HG03342 (cell line): ENCODE data around the gene SLC12A3.
A peak's percentile ranks its signal among the peaks of the same experiment; 100 is the strongest.

ENCODE experiments used
- ATAC-seq: cut with Tn5 transposase; IDR thresholded peaks from one replicate; pipeline ENCODE4 v1.9.1; 2021; ENCODE audit warnings: mild to moderate bottlenecking, moderate library complexity; ENCODE audit not compliant: unreplicated experiment

Gene SLC12A3

DNA sequence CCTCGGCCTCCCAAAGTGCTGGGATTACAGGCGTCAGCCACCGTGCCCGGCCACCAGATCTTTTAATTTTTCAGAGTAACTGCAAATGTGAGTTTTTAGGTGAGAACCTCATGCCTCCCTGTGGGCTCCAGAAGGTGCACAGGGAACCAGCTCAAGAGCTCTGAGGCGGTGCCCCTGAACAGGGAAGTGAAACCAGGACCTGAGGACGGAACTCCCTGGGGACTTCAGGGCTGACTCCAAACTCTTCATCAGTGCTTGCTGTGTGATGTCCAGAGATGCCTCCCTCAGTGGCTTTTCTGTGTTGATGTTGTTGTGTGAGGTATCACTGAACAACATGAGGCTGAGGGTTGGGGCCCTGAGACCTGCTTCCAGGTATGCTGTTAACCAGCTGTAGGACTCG lies 23.8 kb downstream of the SLC12A3 start:
- ATAC-seq = no peak

GRCh38 chr16:56889206-56889605 lies 24.2 kb downstream of the SLC12A3 start:
- ATAC-seq = no peak

DNA sequence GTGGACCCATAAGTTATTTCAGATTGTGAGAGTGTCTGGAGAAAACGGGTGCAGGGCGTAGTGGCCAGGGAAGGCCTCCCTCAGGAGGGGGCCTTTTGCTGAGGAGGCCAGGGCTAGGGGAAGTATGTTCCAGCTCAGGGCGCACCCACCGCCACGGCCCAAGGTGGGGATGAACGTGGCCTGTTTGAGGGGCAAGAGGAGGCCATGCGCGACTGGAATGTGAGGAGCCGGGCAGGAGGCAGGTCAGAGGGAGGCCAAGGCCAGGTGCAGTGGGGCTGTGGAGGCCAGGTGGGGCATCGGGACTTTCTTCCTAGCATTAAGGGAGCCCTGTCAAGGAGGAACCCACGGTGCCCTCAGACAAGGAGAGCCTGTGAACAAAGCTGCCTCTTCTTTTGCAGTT lies 26.7 kb downstream of the SLC12A3 start:
- ATAC-seq = no peak

DNA sequence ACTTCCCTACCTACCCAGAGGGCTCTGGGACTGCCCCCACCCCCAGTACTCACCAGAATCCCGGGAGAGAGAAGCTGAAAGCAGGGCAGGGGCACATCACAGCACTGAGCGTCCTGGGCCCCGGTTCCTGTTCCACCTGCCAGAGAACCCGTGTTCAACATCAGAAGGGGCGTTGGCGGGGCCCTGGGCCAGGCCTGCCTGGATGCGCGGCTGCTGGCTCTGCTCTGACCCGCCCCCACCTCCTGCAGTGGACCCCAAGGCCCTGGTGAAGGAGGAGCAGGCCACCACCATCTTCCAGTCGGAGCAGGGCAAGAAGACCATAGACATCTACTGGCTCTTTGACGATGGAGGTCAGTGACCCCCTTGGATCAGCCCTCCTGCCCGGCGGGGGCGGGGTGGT lies 27.7 kb downstream of the SLC12A3 start:
- ATAC-seq = no peak

DNA sequence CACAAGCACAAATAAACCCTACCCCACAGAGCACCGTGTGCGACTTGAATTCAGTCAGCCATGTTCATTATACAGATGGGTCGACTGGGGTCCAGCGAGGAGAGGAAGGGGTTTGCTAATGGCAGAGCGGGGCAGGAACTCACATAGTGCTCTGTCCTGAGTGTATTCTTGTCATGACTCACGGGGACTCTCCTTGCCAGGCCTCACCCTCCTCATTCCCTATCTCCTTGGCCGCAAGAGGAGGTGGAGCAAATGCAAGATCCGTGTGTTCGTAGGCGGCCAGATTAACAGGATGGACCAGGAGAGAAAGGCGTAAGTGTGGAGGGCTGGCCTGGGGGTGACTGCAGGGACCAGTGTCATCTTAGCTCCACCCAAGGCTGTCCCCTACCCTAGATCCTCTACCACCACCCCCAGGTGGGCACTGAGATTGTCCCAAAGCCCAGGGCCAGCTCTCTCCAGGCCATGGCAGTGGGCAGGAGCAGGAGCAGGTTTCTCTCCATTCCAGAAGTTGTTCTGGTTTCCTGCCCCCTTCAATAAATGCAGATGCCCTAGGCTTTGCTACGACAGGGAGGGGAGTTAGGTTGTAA lies 29.4 kb downstream of the SLC12A3 start:
- ATAC-seq = no peak

- ATAC-seq = no peak
These were observed 30.8 kb downstream of the SLC12A3 start for GRCh38 chr16:56895813-56896212.

DNA sequence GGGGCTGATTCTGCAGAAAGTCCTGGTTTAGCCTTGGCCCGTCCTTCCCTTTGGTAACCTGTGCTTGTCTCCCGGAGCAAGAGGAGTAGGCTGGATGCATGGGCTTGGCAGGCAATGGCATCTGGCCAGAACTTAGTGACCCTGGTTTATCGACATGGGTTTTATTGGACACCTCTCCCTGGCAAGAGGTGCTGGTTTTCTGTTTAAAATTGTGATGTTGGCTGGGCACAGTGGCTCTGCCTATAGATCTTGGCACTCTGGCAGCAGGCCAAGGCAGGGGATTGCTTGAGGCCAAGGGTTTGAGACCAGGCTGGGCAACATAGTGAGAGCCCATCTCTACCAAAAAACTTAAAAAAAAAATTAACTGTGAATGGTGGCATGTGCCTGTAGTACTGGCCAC lies 31.2 kb downstream of the SLC12A3 start:
- no peak for ATAC-seq

DNA sequence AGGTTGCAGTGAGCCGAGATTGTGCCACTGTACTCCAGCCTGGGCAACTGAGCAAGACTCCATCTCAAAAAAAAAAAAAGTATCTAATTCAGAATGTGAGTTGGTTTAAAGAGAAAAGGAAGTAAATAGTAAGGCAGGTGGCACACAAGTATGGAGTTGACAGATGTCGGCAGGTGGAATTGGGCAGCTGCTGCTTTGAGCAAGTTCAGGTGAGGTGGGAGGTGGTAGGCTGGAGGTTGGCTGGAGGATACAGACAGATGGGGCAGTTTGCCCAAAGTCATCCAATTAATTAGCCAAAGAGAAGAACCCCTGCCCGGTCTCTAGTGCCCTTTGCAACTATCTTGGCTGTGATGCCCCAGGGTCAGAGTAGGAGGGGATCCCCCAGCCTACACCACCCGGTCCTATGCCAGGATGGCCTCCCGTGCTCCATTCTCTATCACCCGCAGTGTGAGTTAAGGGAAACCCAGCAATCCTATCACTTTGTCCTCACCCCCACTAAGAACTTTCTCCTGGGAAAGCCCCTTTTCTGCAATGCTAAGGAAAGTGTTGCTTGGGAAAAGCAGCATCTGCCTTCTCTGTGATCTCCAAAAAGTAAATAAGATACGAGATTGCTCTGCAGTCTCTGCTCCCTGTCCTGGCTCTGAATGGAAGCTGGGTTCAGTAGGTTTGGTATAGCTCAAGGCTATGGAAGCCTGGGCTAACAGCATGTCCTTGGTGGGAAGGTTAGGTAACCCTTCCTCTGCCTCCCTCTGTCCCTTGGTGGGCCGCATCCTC lies 32.2 kb downstream of the SLC12A3 start:
- no peak for ATAC-seq

DNA sequence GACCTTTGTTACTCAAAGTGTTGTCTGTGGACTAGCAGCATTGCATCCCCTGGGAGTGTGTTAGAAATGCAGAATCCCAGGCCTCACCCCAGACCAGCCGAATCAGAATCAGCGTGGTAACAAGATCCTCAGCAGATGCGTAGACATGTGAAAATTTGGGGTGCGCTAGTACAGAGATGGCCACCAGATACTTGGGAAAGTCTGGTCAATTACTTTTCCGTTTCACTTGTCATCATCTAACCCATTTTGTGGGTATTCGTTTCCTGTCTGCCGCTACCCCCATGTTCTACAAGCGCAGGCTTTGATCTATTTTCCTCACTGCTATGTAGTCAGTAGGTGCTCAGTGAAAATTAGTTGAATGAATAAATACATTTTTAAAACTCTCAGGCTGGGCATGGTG lies 33.8 kb downstream of the SLC12A3 start:
- peak; percentile 75 for ATAC-seq

- no peak for ATAC-seq
These were observed 38.9 kb downstream of the SLC12A3 start for GRCh38 chr16:56903866-56904265.

- ATAC-seq = no peak
These were observed 42.4 kb downstream of the SLC12A3 start for GRCh38 chr16:56907401-56907800.

DNA sequence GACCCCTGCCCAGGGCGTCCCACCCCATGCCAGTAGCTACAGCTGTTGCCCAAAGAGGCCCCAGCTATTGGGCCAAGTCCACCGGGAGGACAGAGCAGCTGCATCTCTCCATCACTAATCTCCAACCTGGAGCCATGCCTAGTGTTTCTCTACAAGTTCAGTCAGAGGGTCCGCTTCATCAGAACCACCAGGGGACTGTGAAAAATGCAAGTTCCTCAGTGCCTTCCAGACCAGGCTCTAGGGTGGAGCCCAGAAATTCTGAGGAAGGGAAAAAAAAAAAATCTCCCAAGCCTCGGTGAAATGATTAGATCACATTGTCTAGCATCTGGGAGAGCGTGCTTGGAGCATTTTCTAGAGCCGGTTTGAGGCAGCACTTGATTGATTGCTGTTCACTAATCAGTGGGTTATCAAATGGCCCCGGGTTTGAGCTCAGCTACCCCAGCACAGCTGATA lies 44.5 kb downstream of the SLC12A3 start:
- ATAC-seq = no peak

- ATAC-seq = no peak
These were observed 45.1 kb downstream of the SLC12A3 start for GRCh38 chr16:56910112-56910511.

DNA sequence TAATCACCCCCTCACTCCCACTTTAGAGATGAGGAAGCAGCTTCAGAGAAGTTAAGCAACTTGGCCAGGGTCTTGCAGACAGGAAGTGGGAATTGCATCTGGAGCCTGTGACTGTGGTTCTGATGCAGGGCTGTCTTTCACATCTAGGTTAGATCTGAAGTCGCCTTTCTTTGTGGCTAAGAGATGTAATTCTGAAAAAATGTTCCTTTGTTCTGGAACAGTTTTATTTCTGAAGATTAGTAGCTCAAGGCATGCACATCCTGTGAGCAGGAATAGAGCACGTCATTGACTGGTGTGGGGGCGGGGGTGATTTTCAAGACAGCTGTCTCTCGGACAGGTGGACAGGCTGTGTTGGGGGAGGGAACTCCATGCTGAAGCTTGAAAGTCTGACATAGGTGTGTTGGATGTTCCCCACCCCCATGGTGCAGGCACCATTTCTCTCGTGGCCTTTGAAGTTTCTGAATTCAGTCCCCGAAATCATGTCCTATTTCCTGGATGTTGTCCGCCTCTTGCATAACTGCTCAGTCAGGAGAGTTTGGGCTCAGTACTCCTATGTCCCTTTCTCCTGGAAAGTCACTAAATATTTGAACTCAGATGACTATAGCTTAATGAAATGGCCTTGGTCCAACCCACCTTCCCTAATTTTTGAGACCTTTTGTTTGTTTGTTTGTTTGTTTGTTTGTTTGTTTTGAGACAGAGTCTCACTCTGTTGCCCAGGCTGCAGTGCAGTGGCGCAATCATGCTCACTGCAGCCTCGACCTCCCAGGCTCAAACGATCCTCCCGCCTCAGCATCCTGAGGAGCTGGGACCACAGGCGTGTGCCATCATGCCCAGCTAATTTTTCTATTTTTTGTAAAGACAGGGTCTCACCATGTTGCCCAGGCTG lies 45.9 kb downstream of the SLC12A3 start:
- no peak for ATAC-seq

GRCh38 chr16:56911771-56912571 lies 47.0 kb downstream of the SLC12A3 start:
- peak; percentile 54 for ATAC-seq

DNA sequence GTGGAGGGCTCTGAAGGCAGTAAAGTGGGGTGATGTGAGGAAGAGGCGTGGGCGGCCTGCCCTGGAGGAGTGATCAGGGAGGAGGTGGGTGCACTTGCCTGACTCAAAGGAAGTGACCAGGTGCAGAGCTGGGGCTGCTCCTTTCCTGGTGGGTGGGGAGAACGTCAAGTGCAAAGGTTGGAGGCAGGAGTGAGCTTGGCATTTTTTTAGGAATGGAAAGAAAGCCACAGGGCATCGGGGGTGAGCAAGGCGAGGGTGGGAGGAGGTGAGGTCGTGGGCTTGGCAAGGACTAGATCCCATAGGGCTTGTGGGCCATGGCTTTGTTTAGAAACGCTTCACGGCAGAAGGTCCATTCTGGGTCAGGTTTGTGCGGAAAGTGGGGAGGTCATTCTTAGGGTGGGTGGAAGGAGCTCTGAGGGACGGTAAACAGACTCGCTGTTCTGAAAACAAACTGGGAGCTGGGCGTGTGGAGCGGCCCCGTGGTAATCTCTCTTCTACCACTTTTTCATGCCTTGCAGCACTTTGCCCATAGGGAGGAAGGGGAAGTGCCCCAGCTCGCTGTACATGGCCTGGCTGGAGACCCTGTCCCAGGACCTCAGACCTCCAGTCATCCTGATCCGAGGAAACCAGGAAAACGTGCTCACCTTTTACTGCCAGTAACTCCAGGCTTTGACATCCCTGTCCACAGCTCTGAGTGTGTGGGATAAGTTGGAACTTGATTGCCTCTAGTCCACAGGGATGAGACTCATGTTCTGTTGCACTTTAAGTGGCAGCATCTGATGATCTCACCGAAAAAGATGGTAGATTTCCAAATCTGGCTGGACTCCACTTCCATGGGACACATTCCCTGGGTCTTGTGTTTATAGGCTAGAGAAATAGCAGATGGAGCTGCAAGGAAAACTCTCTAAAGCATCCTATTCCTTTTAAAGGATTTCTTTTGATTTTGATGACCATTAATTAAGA lies 48.0 kb downstream of the SLC12A3 start:
- no peak for ATAC-seq

DNA sequence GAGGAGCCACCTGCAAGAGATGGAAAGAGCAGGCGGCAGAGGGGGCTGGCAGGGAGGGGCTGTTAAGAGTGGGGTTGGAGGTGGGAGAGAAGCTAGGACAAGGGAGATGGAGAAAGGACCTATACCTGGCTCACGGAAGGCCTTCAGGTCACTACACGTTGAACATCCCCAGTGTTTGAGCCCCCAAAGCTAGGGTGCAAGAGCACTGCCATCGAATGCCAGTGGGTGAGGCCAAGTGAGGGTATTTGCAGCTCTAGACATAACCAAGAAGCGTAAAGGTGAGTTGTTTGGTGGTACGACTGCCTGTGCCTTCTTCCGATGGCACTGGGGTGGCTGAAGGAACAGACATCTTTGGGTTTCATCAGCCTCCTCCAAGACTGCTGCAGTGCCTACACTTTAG lies 49.9 kb downstream of the SLC12A3 start:
- no peak for ATAC-seq

DNA sequence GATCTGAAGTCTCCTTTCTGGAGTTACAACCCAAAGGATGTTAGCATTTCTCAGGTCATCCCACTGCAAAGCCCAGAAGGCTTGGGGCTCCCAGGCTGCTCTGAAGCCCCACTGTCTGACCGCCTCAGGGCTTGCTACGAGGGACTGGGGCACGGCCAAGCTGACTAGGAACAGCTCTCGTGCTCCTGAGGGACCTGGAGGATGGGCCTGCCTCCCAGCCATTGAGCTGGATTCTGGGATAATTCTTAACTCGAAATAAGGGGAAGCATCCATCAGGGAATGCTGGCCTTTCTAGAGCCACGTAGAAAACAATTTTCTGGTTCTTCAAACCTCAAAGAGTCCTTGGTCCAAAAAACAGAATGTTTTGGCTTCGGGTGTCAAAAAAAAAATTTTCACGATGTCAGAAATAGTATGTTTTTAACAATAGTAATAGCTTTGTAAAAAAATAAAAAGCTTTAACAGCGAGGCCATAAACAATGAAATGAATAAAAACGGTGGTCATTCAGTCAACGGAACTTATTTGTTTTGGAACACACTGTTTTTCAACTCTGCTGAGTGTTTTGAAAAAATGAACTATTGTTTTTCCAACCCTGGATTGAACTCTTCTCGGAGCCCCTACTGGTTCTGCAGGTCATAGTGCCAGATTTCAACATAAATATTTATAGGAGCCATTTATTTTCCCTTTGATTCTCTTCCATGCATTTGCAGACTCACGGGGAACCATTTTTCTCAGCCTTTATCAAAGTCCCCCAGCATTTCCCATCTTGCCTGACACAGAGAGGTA lies 50.5 kb downstream of the SLC12A3 start:
- no peak for ATAC-seq
